Measurements from ENCODE around the gene NXN.
"Not testable (repeated sequence)": the region's sequence is repeated elsewhere in the genome, so short reads cannot be mapped to it uniquely, and the experiment has no call there.

NXN gene

DNA sequence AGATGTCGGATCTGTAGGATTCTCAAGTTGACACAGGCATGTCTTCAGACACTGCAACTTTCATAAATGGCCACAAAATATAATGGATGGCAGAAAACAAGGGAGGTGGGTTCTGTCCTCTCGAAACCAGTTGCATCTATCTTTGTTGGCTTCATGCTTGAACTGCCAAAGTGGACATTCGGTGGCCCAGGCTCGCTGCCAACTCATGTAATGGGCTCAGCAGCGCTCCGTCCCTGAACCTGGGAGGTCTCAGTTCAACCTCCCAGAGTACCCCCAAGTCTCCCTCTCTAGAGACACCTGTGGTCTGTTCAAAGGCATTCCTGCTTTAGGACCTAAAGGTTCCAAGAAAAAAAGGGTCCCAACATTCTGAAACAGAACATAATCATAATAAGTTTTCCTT, 71.9 kb downstream of the NXN start:
- no peak overlapping the region for H3K4me3 ChIP-seq (replicated peaks; ENCODE audit: low read depth, low read length)
- no peaks in the 10 kb centered on the region for H3K36me3 ChIP-seq (ENCODE audit: control insufficient read depth, insufficient read depth, low read length)
- no peak for DNase-seq (ENCODE audit: extremely low read depth, insufficient read length)
- TF ChIP-seq, protein P1, sequence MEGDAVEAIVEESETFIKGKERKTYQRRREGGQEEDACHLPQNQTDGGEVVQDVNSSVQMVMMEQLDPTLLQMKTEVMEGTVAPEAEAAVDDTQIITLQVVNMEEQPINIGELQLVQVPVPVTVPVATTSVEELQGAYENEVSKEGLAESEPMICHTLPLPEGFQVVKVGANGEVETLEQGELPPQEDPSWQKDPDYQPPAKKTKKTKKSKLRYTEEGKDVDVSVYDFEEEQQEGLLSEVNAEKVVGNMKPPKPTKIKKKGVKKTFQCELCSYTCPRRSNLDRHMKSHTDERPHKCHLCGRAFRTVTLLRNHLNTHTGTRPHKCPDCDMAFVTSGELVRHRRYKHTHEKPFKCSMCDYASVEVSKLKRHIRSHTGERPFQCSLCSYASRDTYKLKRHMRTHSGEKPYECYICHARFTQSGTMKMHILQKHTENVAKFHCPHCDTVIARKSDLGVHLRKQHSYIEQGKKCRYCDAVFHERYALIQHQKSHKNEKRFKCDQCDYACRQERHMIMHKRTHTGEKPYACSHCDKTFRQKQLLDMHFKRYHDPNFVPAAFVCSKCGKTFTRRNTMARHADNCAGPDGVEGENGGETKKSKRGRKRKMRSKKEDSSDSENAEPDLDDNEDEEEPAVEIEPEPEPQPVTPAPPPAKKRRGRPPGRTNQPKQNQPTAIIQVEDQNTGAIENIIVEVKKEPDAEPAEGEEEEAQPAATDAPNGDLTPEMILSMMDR (IDR thresholded peaks at IDR 0.05; ENCODE audit: insufficient read depth, low read length, poor library complexity, severe bottlenecking), result no peak
- H3K27me3 ChIP-seq (replicated peaks; ENCODE audit: control insufficient read depth, insufficient read depth, low read length), result no peaks in the 10 kb centered on the region

DNA sequence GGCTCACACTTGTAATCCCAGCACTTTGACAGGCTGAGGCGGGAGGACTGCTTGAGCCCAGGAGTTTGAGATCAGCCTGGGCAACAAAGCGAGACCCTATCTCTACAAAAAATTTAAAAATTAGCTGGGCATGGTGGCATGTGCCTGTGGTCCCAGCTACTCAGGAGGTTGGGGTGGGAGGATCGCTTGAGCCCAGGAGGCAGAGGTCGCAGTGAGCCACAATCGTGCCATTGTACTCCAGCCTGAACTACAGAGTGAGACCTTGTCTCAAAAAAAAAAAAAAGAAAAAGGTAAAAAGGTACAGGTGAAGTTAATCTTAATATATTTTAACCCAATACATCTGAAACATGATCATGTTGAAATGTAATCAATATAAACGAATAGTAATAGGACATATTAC, 73.9 kb downstream of the NXN start:
- not testable (repeated sequence) for H3K27me3 ChIP-seq (replicated peaks; ENCODE audit: control insufficient read depth, insufficient read depth, low read length); H3K4me3 ChIP-seq (replicated peaks; ENCODE audit: low read depth, low read length); H3K36me3 ChIP-seq (ENCODE audit: control insufficient read depth, insufficient read depth, low read length); DNase-seq (ENCODE audit: extremely low read depth, insufficient read length)

DNA sequence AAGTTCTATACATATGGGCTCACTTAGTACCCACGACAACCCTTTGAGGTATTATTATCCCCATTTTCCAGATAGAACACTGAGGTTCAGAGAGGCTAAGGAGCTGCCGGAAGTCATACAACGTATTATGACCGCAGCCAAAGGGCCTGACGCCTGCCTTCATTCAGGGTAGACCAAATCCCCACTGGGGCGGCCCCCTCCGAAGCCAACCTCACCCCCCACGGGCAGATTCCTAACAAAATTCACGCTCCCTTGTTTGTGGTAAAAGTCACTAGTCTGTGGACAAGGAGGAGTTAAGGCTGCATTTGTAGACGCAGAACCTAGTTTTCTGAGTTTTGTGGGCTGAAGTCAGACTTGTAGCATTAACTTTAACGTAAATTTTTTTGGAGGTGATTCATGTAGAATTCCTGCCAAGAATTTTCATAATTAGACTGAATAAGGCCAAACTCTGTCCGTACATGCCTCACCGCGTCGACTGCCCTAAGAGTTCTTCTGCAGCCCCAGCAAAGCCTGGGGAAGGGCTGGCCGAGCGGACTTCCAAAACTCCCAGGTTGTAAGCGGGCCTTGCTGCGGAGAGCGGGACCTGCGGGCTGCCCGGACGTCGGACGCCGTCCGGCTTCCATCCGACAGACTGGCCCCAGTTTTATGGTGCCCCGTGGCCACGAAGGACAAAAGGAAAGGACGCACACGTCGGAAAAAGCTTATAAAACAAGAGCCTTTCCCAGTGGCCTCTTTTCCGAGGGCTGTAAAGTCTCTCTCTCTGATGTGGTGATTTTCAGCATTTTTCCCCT, 75.7 kb downstream of the NXN start:
- H3K4me3 ChIP-seq (replicated peaks; ENCODE audit: low read depth, low read length), result no peak overlapping the region
- 0 out of 2 replicates have a peak, but pooled peaks cover 1% of the 10 kb centered on the region for H3K27me3 ChIP-seq (replicated peaks; ENCODE audit: control insufficient read depth, insufficient read depth, low read length)
- DNase-seq (ENCODE audit: extremely low read depth, insufficient read length), result no peak
- H3K36me3 ChIP-seq (ENCODE audit: control insufficient read depth, insufficient read depth, low read length), result no peaks in the 10 kb centered on the region
- TF ChIP-seq, protein P1 (IDR thresholded peaks at IDR 0.05; ENCODE audit: insufficient read depth, low read length, poor library complexity, severe bottlenecking), result no peak

DNA sequence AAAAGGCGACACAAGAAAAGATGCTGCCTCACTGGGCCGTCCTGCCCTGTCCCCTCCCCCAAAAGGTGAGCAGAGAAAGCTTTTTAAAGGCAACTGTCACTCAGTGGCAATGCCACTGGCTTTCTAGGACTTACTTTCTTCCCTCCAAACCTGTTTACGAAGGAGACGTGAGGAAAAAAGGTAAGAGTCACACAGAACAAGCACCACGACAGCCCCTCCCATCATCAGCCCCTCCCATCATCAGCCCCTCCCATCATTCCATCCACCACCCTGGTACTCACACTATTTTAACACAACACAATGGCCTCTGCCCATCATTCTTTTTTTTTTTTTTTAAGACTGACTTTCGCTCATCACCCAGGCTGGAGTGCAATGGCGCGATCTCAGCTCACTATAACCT, 77.1 kb downstream of the NXN start:
- no peak for DNase-seq (ENCODE audit: extremely low read depth, insufficient read length)
- H3K4me3 ChIP-seq (replicated peaks; ENCODE audit: low read depth, low read length), result no peak overlapping the region
- H3K27me3 ChIP-seq (replicated peaks; ENCODE audit: control insufficient read depth, insufficient read depth, low read length), result 0 out of 2 replicates have a peak, but pooled peaks cover 1% of the 10 kb centered on the region
- no peaks in the 10 kb centered on the region for H3K36me3 ChIP-seq (ENCODE audit: control insufficient read depth, insufficient read depth, low read length)
- TF ChIP-seq, protein P1 (IDR thresholded peaks at IDR 0.05; ENCODE audit: insufficient read depth, low read length, poor library complexity, severe bottlenecking), result no peak

DNA sequence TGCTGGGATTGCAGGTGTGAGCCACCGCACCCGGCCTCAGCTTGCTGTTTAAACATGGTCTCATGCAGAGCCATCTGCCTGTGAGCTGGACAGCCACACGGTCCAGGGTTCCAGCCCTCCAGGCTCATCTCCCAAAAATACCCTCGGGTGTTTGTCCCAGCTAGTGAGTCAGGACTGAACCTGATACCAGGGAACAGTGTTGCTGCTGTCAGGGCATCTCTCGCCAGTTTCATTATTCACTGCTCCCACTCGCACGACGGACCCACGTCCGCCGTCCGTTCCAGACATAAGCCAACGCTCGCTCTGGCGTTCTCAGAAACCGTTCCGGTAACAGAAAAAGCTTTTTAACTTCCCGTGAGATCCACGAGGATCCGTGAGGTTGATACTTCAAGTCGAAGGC, 77.6 kb downstream of the NXN start:
- Histone ChIP-seq H3K4me3 (replicated peaks; ENCODE audit: low read depth, low read length) (no peak overlapping the region), H3K27me3 (replicated peaks; ENCODE audit: control insufficient read depth, insufficient read depth, low read length) (0 out of 2 replicates have a peak, but pooled peaks cover 1% of the 10 kb centered on the region), H3K36me3 (ENCODE audit: control insufficient read depth, insufficient read depth, low read length) (no peaks in the 10 kb centered on the region)
- TF ChIP-seq, protein P1 (IDR thresholded peaks at IDR 0.05; ENCODE audit: insufficient read depth, low read length, poor library complexity, severe bottlenecking), result no peak
- no peak for DNase-seq (ENCODE audit: extremely low read depth, insufficient read length)

DNA sequence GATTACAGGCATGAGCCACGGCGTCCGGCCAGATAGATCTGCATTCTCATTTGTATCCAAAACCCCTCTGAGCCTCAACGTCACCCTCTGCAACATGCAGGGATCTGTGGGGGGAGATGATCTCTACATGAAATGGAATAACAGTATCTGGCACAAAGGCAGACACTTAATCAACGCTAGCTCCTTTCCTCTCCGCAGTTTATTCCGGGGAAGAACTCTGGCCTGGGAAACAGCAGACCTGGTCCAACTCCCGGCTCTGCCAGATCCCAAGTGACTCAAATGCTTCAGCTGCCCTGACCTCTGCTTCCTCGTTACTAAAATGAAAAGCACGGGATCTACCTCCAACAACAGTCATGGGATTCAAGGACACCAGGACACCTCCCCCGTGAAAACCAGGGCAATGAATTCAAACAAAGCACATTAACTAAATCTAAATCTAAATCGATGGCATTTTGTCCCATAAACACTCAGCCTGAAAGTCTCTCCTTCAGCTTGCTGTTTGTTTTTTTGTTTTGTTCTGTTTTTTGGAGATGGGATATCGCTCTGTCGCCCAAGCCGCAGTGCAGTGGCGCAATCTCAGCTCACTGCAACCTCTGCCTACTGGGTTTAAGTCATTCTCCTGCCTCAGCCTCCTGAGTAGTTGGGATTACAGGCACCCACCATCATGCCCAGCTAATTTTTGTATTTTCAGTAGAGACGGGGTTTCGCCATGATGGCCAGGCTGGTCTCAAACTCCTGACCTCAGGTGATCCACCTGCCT, 78.2 kb downstream of the NXN start:
- 0 out of 2 replicates have a peak, but pooled peaks cover 1% of the 10 kb centered on the region for H3K27me3 ChIP-seq (replicated peaks; ENCODE audit: control insufficient read depth, insufficient read depth, low read length)
- no peak for DNase-seq (ENCODE audit: extremely low read depth, insufficient read length)
- no peak overlapping the region for H3K4me3 ChIP-seq (replicated peaks; ENCODE audit: low read depth, low read length)
- no peaks in the 10 kb centered on the region for H3K36me3 ChIP-seq (ENCODE audit: control insufficient read depth, insufficient read depth, low read length)
- TF ChIP-seq, protein P1 (IDR thresholded peaks at IDR 0.05; ENCODE audit: insufficient read depth, low read length, poor library complexity, severe bottlenecking), result no peak
